Activated T-cell treated with anti-CD3 and anti-CD28 coated beads, Interleukin-2, amount 50 U/mL, for 72 hours (primary cell): ENCODE measurements around the gene EDEM2. TPM values are rescaled to one million over a fixed set of nuclear protein-coding genes. Genes with fewer than 3 reads are reported as not detected.
"Not testable (repeated sequence)": the region's sequence is repeated elsewhere in the genome, so short reads cannot be mapped to it uniquely, and the experiment has no call there.

ENCODE experiments used
- ATAC-seq, 2 donors: fragments of 150-1000 bp; cut with Tn5 transposase; replicated peaks in 1 of 2; 2 replicates each; pipeline ENCODE4 v1.10.0; 2021; ENCODE audit warnings: moderate library complexity in 2 of 2, mild to moderate bottlenecking in 1 of 2
- DNase-seq, 2 donors: peaks; one replicate each; pipeline ENCODE4 v3.0.0; 2021 to 2022; ENCODE audit warnings: mixed read lengths in 1 of 2
- H3K27ac Mint-ChIP-seq: one replicate; pipeline ENCODE4 v1.8.0; 2022; ENCODE audit warnings: mild to moderate bottlenecking, moderate library complexity, mixed read lengths
- H3K27me3 Mint-ChIP-seq: one replicate; pipeline ENCODE4 v1.8.0; 2022; ENCODE audit warnings: low read depth, mixed read lengths
- H3K36me3 Mint-ChIP-seq, 2 donors: one replicate each; pipeline ENCODE4 v1.8.0; 2022; ENCODE audit warnings: mixed read lengths in 2 of 2, mild to moderate bottlenecking in 1 of 2; ENCODE audit not compliant: insufficient read depth in 2 of 2
- H3K4me1 Mint-ChIP-seq: one replicate; pipeline ENCODE4 v1.8.0; 2022; ENCODE audit warnings: low read depth, mixed read lengths
- H3K4me3 Mint-ChIP-seq, 2 donors: one replicate each; pipeline ENCODE4 v1.8.0; 2022; ENCODE audit warnings: mild to moderate bottlenecking in 2 of 2, mixed read lengths in 2 of 2, moderate library complexity in 2 of 2
- H3K9me3 Mint-ChIP-seq, 2 donors: one replicate each; pipeline ENCODE4 v1.8.0; 2022; ENCODE audit warnings: mixed read lengths in 2 of 2
- total RNA-seq, 2 donors: library from RNA; stranded (reverse); gene quantifications; one replicate each; pipeline ENCODE4 v1.2.3, GENCODE V29; 2022

The EDEM2 gene
- total RNA-seq, 2 donors from 2014 or later: 33.5 to 35.8 TPM

DNA sequence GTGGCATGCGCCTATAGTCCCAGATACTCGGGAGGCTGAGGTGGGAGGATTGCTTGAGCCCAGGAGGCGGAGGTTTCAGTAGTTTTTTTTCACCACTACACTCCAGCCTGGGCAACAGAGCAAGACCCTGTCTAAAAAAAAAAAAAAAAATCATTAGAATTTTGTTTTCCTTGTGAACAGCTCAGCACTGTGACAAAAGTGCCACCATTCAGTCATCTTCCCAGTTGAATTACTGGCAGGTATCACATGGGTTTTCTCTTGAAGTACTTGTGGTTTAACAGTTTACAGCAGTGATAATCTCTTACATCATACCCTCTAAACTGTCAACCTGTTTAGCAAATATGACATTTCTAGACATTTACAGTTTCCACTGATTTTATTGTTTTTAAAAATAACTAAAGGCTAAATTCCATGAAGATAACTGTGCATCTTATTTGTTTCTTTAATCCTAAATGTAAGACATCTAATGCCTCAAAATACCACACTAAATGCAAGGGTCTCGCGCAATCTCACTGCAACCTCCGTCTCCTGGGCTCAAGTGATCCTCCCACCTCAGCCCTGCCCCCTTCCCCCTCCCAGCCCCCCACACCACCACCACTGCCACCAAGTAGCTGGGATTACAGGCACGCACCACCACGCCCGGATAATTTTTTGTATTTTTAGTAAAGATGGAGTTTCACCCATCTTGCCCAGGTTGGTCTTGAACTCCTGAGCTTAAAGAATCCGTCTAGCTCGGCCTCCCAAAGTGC is 61.5 kb downstream of the EDEM2 start:
- Mint-ChIP-seq H3K4me1 (peaks cover 66% of the 10 kb centered on the region), H3K27ac (peak overlapping the region; percentile 87), H3K36me3 (peaks cover 3 to 8% of the 10 kb centered on the region in 2 donors), H3K9me3 (no peaks in the 10 kb centered on the region), H3K27me3 (no peaks in the 10 kb centered on the region), H3K4me3 (peak overlapping the region; percentile 51 to 69)
- DNase-seq (peak in 1 of 2 donors; percentile 37), ATAC-seq (peak; percentile 94 to 98)

DNA sequence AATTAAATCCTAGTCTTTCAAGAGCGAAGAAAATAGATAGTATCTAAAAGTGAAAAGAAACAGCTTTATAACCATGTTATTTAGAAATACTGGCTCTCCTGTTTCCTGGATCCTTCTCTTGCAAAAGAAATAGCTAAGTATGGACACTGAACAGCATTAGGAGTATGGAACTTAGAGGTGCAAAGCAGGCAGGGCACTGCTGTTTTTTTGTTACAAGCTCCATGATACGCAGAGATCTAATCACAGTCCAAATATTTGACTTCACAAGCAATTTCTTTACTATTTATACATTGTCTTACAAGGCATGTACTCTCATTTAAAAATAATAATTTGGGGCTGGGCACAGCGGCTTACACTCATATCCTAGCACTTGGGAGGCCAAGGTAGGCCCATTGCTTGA is 62.1 kb downstream of the EDEM2 start:
- Mint-ChIP-seq H3K4me1 (peaks cover 66% of the 10 kb centered on the region), H3K27me3 (no peaks in the 10 kb centered on the region), H3K9me3 (no peaks in the 10 kb centered on the region), H3K27ac (peak overlapping the region; percentile 87), H3K36me3 (peaks cover 3 to 8% of the 10 kb centered on the region in 2 donors), H3K4me3 (peak overlapping the region; percentile 31 to 56)
- ATAC-seq (no peak), DNase-seq (no peak)

DNA sequence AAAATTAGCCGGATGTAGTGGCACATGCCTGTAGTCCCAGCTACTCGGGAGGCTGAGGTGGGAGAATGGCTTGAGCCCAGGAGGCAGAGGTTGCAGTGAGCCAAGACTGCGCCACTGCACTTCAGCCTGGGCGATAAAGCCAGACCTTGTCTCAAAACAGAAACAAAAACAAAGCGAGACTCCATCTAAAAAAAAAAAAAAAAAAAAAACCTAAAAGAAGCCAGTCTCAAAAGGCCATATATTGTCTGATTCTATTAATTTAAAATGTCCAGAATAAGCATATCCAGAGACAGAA is 66.8 kb downstream of the EDEM2 start:
- H3K9me3 Mint-ChIP-seq, DNase-seq, ATAC-seq, H3K27me3 Mint-ChIP-seq: not testable (repeated sequence)
- H3K36me3 Mint-ChIP-seq: peaks cover 13 to 24% of the 10 kb centered on the region in 2 donors
- peaks cover 56% of the 10 kb centered on the region for H3K4me1 Mint-ChIP-seq
- H3K4me3 Mint-ChIP-seq: peak overlapping the region in 1 of 2 donors; percentile 47
- H3K27ac Mint-ChIP-seq: peak overlapping the region; percentile 95

DNA sequence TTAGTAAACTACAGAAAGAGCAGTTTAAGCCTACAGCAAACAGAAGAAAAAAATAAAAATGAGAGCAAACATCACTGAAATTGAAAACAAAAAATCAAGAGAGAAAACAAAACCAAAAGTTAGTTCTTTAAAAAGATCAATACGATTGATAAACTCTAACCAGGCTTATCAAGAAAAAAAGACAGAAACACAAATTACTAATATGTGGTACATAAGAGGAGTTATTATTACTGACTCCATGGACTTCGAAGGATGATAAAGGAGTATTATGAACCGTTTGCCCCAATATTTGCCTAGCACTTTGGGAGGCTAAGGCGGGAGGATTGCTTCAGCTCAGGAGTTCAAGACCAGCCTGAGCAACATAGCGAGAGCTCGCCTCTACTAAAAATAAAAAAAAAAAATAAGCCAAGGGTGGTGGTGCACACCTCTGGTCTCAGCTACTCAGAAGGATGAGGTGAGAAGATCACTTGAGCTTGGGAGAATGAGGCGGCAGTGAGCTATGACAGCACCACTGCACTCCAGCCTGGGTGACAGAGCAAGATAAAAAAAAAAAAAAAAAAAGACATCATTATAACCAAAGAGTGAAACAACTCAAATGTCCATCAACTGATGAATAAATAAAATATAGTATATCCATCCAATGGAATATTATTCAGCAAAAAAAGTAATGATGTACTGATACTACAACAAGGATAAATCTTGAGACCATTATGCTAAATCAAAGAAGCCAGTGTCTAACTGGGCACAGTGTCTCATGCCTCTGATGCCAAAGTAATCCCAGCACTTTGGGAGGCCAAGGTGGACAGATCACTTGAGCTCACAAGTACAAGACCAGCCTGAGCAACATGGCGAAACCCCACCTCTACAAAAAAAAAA is 67.4 kb downstream of the EDEM2 start:
- Mint-ChIP-seq H3K4me3 (peak overlapping the region; percentile 23 to 84), H3K36me3 (peaks cover 15 to 26% of the 10 kb centered on the region in 2 donors)
- ATAC-seq: peak in 1 of 2 donors; percentile 49

DNA sequence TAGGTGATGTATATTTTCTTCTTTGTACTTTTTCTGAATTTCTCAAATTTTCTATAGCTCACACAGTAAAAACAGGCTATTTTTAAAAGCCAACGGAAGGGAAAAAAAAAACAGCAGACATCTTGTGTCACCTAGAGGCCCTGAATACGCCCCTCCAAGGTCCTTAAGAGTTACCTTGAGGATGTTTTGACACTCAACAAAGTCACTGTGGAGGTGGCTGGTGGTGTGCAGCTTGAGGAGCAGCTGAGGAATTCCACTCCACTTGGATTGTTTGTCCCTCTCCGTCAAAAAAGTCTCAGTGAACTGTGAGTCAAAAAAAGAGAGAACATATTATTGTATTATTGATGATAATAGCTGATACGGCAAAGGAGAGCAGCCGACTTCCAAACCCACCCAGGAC is 69.3 kb downstream of the EDEM2 start:
- H3K9me3 Mint-ChIP-seq: peaks cover 1 to 9% of the 10 kb centered on the region in 2 donors
- no peaks in the 10 kb centered on the region for H3K27me3 Mint-ChIP-seq
- H3K4me1 Mint-ChIP-seq: peaks cover 44% of the 10 kb centered on the region
- no peak for DNase-seq
- peak overlapping the region; percentile 85 for H3K27ac Mint-ChIP-seq
- no peak for ATAC-seq
- no peak overlapping the region for H3K4me3 Mint-ChIP-seq
- H3K36me3 Mint-ChIP-seq: peaks cover 22 to 41% of the 10 kb centered on the region in 2 donors

More for the DNA sequence above, 67.4 kb downstream of the EDEM2 start:
- no peak for DNase-seq
- H3K27ac Mint-ChIP-seq: peak overlapping the region; percentile 95
- H3K9me3 Mint-ChIP-seq: peaks cover 0 to 2% of the 10 kb centered on the region in 2 donors
- H3K4me1 Mint-ChIP-seq: peaks cover 50% of the 10 kb centered on the region
- H3K27me3 Mint-ChIP-seq: no peaks in the 10 kb centered on the region

DNA sequence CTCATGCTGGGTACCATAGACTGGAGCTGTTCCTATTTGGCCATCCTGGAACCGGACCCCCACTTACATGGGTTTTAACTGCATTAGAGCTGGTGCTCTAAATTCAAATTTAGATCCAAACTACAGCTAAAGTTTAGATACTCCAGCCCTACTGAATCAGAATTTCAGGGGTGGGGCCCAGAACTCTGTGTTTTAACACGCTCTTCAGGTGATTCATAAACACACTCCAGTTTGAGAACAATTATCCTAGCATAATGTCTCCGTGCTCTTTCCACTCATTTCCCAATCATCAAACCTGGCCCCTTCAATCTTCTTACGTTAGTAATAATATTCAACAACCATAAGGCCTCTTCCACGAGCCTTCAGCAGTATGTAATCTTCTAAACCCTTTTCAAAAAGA is 69.8 kb downstream of the EDEM2 start:
- Mint-ChIP-seq H3K4me3 (no peak overlapping the region), H3K27me3 (no peaks in the 10 kb centered on the region), H3K27ac (peak overlapping the region; percentile 38), H3K36me3 (peaks cover 23 to 44% of the 10 kb centered on the region in 2 donors), H3K4me1 (peaks cover 41% of the 10 kb centered on the region), H3K9me3 (peaks cover 2 to 9% of the 10 kb centered on the region in 2 donors)
- no peak for DNase-seq
- ATAC-seq: no peak

DNA sequence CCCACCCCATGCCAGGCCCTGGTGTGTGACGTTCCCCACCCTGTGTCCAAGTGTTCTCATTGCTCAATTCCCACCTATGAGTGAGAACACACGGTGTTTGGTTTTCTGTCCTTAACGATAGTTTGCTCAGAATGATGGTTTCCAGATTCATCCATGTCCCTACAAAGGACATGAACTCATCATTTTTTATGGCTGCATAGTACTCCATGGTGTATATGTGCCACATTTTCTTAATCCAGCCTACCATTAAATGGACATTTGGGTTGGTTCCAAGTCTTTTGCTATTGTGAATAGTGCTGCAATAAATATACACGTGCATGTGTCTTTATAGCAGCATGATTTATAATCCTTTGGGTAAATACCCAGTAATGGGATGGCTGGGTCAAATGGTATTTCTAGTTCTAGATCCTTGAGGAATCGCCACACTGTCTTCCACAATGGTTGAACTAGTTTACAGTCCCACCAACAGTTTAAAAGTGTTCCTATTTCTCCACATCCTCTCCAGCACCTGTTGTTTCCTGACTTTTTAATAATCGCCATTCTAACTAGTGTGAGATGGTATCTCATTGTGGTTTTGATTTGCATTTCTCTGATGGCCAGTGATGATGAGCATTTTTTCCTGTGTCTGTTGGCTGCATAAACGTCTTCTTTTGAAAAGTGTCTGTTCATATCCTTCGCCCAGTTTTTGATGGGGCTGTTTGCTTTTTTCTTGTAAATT is 75.5 kb downstream of the EDEM2 start:
- not testable (repeated sequence) for H3K9me3 Mint-ChIP-seq, H3K27me3 Mint-ChIP-seq, H3K27ac Mint-ChIP-seq, H3K4me3 Mint-ChIP-seq, DNase-seq, ATAC-seq
- H3K4me1 Mint-ChIP-seq: peaks cover 43% of the 10 kb centered on the region
- peaks cover 20 to 54% of the 10 kb centered on the region in 2 donors for H3K36me3 Mint-ChIP-seq

DNA sequence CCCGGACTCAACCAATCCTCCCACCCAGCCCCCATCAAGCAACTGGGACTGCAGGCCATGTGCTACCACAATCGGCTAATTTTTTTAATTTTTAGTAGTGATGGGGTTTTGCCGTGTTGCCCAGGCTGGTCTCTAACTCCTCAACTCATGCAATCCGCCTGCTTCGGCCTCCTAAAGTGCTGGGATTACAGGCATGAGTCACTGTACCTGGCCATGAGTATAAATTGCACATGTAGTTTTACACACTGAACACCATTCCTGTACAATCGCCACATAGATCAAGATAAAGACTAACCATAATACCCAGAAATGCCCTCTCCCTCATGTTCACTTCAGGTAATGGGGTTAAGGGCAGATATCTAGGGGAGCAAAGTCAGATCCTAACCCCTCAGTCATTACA is 80.9 kb downstream of the EDEM2 start:
- H3K9me3 Mint-ChIP-seq: no peaks in the 10 kb centered on the region
- no peak overlapping the region for H3K4me3 Mint-ChIP-seq
- H3K27ac Mint-ChIP-seq: no peak overlapping the region
- H3K27me3 Mint-ChIP-seq: no peaks in the 10 kb centered on the region
- peaks cover 81% of the 10 kb centered on the region for H3K4me1 Mint-ChIP-seq
- H3K36me3 Mint-ChIP-seq: peaks cover 7 to 26% of the 10 kb centered on the region in 2 donors
- no peak for DNase-seq
- ATAC-seq: no peak

Other genes with a start within 250 kb of the EDEM2 start
- 10 to 100 TPM; 60.6 to 66.0 TPM for gene GSS, start 191.5 kb downstream of the EDEM2 start, total RNA-seq
- gene MYH7B, start 191.5 kb downstream of the EDEM2 start, total RNA-seq: 1 to 10 TPM in 1 of 2 donors, under 1 TPM in 1; 0.46 to 1.2 TPM
- gene TRPC4AP, start 54.5 kb downstream of the EDEM2 start, total RNA-seq: 10 to 100 TPM; 72.8 to 78.6 TPM
- 1 to 10 TPM; 1.1 to 1.7 TPM for gene PROCR, start 24.7 kb upstream of the EDEM2 start, total RNA-seq
- gene MMP24, start 79.4 kb upstream of the EDEM2 start, total RNA-seq: not detected
- 10 to 100 TPM; 41.6 to 44.2 TPM for gene MMP24OS, start 130.8 kb upstream of the EDEM2 start, total RNA-seq
- 100 to 1,000 TPM; 127 to 129 TPM for gene EIF6, start 137.4 kb upstream of the EDEM2 start, total RNA-seq
- not detected for gene FAM83C, start 145.1 kb upstream of the EDEM2 start, total RNA-seq